Right ventricle myocardium superior (tissue), 1 donor: ENCODE measurements around the gene UGT1A1. TPM values are rescaled to one million over a fixed set of nuclear protein-coding genes. Genes with fewer than 3 reads are reported as not detected.

Experiments
- ATAC-seq: fragments of 200-7000 bp; cut with Tn5 transposase; one replicate; pipeline ENCODE4 v1.9.1; 2020; ENCODE audit warnings: mild to moderate bottlenecking; ENCODE audit not compliant: poor library complexity
- DNase-seq: peaks from one replicate; pipeline ENCODE4 v3.0.0-alpha.2; 2020
- intact Hi-C: fragments of 100-400 bp; cut with DNase I; formaldehyde crosslinking; loops from one replicate; pipeline ENCODE4 v1.11.2; 2022
- total RNA-seq: library from RNA; stranded (reverse); fragmentation: NEBNext Ultra II Directional; extraction: Animal tissue kit (Norgen Biotek cat#: 25700); gene quantifications from one replicate; pipeline ENCODE4 v1.2.1, GENCODE V29; 2021
- donor health status: DM: no; HTN: yes; CAD: no; lungs with severe emphysema.

The UGT1A1 gene
- total RNA-seq, 1 donor from 2014 or later, result not detected

- intact Hi-C loops, result no loop called here
- no peak for ATAC-seq
- DNase-seq, result no peak
Observed at GRCh38 chr2:233791883-233792329, 31.8 kb downstream of the UGT1A1 start.

GRCh38 chr2:233792720-233793119 is 32.6 kb downstream of the UGT1A1 start:
- intact Hi-C loops, result no loop called here
- ATAC-seq, result no peak
- no peak for DNase-seq

GRCh38 chr2:233793465-233794127 is 33.5 kb downstream of the UGT1A1 start:
- ATAC-seq (no peak), DNase-seq (no peak)
- intact Hi-C loops, result no loop called here

DNA sequence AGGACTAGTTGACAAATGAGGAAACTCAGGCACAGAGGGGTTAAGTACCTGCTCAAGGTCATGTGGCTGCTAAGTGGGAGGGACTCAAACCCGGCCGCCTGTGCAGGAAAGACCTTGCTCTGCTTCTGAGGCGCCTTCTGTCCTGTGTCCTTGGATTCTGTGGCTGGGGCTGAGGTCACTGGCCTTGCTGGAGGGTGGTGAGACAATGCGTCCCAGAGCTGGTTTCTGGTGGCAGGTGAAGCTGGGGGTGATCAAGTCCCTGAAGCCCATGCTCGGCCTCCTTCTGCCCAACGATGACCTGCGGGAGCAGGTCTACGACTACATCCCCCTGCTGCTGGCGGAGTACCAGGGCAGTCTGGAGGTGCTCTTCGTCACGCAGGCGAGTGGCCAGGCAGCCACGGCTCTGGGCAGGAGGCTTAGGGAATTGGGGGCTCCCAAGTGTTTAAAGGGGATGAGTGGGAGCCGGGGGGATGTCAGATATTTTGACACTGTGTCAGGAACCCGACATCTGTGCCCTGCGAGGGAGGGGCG is 34.1 kb downstream of the UGT1A1 start:
- ATAC-seq, result no peak
- intact Hi-C loops, result no loop called here
- no peak for DNase-seq

DNA sequence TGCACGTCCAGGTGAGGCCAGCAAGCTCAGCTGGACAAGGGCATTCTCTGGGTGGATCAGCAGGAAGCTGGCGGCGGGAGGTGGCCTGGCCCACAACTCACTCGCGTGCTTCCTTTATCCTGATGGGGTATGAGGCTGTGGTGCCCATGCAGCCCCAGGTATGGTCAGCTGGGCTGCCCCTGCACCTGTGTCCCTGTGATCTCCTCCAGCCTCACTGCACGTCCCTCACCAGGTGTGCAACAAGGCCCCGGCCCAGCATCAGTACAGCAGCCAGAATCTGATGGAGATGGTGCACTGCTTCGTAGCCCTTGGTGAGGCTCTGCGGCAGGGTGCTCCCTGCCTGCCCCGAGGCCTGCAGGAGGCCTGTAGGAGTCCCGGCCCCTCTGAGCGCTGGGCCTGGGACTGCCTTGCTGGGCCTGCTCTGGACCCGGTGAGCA is 35.7 kb downstream of the UGT1A1 start:
- intact Hi-C loops, result no loop called here

GRCh38 chr2:233796254-233796653 is 36.2 kb downstream of the UGT1A1 start:
- intact Hi-C loops, result no loop called here
- ATAC-seq, result no peak
- no peak for DNase-seq

More for the DNA sequence above, 35.7 kb downstream of the UGT1A1 start:
- DNase-seq (no peak), ATAC-seq (no peak)

GRCh38 chr2:233798335-233799086 is 38.4 kb downstream of the UGT1A1 start:
- no peak for ATAC-seq
- intact Hi-C loops, result no loop called here
- no peak for DNase-seq

DNA sequence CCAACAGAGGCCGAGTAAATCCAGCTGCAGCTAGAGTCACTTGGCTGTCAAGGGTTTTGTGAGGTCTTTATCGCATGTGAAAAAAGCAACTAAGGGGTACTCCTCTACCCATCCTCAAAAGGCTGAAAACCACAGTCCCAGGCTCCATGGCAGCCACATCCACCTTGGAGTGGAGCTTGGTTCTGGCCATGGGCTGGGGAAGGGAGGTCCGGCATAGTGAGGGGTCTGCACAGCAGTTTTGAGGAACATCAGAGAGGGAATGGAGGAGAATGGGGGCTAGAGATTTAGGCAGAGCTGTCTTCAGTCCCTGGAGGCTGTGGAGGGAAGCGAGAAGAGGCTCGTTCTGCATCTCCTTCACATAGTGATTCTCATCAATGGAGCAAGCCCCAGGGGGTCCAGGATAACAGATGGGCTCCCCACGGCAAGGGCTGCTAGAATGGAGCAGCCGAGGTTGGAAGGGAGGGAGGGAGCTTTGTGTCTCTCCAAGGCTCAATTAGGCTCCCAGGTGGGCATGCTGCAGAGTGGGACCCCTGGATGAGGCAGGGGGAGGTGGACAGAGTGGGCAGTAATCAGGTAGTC is 39.1 kb downstream of the UGT1A1 start:
- intact Hi-C loops, result no loop called here
- ATAC-seq, result no peak

GRCh38 chr2:233799716-233800115 is 39.6 kb downstream of the UGT1A1 start:
- intact Hi-C loops, result no loop called here
- DNase-seq (no peak), ATAC-seq (no peak)

More for the DNA sequence above, 39.1 kb downstream of the UGT1A1 start:
- DNase-seq, result no peak

DNA sequence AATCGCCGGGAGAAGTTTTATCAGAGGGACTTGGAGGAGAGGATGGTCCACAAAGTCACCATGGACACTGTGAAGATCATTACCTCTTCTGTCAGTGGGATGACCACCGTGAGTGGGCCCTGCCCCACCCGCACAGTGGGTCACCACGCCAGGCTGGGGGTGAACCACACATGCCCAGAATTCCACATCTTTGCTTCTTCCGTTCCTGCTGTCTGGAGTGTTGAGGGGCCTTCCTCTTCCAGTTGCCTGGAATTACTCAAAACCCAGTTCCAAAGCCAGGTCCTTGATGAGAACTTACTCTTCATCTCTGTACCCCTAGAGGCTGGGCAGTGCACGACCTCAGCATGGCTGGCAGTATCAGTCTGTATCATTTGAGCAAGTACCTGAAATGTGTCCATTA is 40.1 kb downstream of the UGT1A1 start:
- ATAC-seq, result no peak
- no peak for DNase-seq
- intact Hi-C loops, result no loop called here

GRCh38 chr2:233801357-233802131 is 41.5 kb downstream of the UGT1A1 start:
- DNase-seq, result no peak
- intact Hi-C loops, result no loop called here
- ATAC-seq, result no peak

DNA sequence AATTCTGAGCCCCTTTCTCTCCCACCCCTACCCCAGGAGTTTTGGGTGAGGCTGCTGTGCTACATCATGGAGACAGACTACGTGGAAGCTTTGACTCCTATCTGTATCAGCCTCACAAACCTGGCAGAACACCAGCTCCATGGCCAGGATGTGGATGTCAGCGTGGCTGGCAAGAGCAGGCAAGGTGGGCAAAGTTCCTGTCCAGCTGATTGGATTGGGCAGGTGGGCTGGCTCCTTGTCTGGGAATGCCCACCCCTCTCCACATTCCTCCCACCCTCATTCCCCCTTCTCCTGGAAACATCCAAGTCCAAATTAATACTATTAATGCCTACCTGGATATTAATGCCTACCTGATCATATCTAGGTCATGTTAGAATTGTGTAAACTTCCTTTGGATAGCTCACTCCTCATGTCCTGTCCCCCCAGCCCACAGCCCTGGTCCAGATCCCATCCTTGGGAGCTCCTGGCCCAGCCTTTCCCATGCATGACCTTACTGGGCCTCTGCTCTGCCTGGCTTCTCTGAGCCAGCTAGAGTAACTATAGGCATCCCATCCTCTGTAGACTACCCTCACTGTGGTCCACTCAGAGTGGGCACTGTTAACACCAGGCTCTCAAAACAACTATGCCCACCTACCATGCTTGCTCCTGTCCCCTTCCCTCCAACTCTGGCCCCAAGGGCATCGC is 42.2 kb downstream of the UGT1A1 start:
- DNase-seq (no peak), ATAC-seq (no peak)
- intact Hi-C loops, result no loop called here

DNA sequence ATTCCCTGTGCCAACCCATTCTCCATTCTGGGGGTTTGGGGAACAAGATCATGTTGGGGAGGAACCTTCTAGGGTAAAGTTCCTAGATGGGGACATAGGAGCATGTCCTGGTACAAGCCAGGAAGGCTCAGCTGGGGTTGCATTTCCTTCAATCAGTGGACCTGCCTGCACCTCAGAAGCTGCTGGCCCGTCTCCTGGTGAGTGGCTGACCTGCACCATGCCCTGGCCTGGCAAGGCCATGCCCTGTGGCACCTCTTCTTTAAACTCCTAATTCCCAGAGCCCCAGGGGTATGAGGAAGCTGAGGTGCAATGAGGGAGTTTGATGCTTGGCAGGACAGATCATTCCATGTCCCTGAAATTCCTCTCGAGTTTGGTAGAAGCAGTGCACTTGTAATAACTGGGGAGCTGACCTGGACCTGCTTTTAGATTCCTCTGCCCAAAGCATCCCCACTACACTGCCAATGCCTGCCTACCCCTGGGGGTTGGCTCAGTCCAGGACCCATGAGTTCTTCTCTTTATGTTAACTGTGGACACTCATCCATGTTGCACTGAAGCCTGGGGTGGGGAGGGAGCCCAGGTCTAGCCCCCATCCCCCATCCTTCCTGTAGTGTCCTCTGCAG is 43.3 kb downstream of the UGT1A1 start:
- intact Hi-C loops, result no loop called here
- ATAC-seq (no peak), DNase-seq (no peak)

DNA sequence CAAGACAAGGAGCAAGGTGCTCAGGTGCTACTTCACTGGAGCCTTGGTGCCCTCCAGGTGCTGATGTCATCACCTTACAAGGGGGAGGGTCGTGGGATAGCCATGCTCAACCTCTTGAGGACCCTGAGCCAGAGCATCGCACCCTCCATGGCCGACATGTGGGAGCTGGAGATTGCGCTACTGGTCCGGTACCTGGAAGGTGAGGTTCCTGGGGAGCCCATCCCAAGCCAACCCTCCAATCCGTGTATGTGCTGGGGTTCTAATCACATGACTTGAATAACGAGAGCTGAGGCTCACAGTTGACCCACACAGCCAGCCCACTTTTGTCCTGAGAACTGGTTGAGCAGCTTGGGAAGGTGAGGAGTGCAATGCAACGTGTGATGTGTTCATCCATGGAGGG is 43.9 kb downstream of the UGT1A1 start:
- ATAC-seq (no peak), DNase-seq (no peak)
- intact Hi-C loops, result no loop called here

DNA sequence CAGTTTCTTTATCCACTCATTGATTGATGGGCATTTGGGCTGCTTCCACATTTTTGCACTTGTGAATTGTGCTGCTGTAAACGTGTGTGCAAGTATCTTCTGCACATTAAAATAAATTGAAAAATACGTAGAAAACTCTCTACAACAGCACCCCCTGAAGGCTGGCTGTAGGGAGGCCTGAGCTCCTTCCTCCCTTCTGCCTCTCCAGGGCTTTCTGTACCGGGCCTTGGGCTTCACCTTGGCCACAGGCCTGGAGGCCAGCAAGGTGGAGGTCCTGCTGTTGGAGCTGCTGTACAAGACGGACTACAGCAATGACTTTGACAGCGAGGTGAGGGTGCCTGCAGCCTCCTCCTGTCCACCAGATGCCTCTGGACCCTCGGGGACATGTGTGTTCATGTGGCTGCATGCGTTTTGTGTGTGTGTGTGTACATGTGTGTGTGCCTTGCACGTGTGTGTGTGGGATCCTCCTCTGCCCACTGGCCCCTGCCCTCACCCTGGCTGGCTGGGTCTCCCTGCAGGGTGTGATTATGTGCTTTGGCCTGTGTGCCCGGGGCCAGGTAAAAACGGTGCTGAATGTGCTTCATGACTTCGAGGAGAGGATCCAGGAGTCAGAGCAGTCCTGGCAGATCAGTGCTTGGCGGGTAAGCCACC is 47.3 kb downstream of the UGT1A1 start:
- ATAC-seq (no peak), DNase-seq (peak; percentile 24)
- intact Hi-C loops, result no loop called here

- ATAC-seq (no peak), DNase-seq (no peak)
- intact Hi-C loops, result no loop called here
Observed at GRCh38 chr2:233807966-233808935, 48.2 kb downstream of the UGT1A1 start.
